Adrenal gland (tissue), 12 donors: ENCODE measurements around the gene CCDC57. TPM values are rescaled to one million over a fixed set of nuclear protein-coding genes. Genes with fewer than 3 reads are reported as not detected.

Experiments used
- DNase-seq, 7 donors: peaks; one replicate each; pipeline ENCODE4 v3.0.0-alpha.2; 2019 to 2020
- H3K27ac ChIP-seq, 5 donors: fragments of 200-600 bp; sonication (generic) in 4 of 5; 1 replicate in 3 of 5; 2 replicates in 2 of 5; pipeline versions ENCODE4 v1.5.1 to v1.8.0; 2016 to 2020; ENCODE audit warnings: mild to moderate bottlenecking in 1 of 5
- H3K27me3 ChIP-seq: fragments of 200-600 bp; 2 replicates; pipeline ENCODE4 v1.8.0; 2021
- H3K36me3 ChIP-seq, 2 donors: fragments of 200-600 bp; replicated peaks in 1 of 2; 1 replicate in 1 of 2; 2 replicates in 1 of 2; pipeline versions ENCODE4 v1.5.1 to v1.8.0; 2018 to 2022
- H3K4me1 ChIP-seq, 2 donors: fragments of 200-600 bp; replicated peaks in 1 of 2; 1 replicate in 1 of 2; 2 replicates in 1 of 2; pipeline versions ENCODE4 v1.5.1 to v1.8.0; 2018 to 2021
- H3K4me3 ChIP-seq, 4 donors: fragments of 200-600 bp; sonication (generic) in 3 of 4; one replicate each; pipeline ENCODE4 v1.5.1; 2016 to 2018
- H3K9me3 ChIP-seq, 3 donors: fragments of 200-600 bp; sonication (generic) in 1 of 3; replicated peaks in 1 of 3; 1 replicate in 2 of 3; 2 replicates in 1 of 3; pipeline versions ENCODE4 v1.5.1 to v1.8.0; 2016 to 2021
- CTCF ChIP-seq, 6 experiments: fragments of 450-650 bp in 4 of 6; fragments of 200-600 bp in 2 of 6; sonication (generic) in 1 of 6; IDR thresholded peaks; 1 replicate in 5 of 6; 2 replicates in 1 of 6; pipeline versions ENCODE4 v1.5.1 to v1.8.0; 2016 to 2021; ENCODE audit warnings: antibody characterized with exemption in 6 of 6, mild to moderate bottlenecking in 2 of 6, moderate library complexity in 1 of 6
- POLR2A ChIP-seq, 2 donors: fragments of 450-650 bp; IDR thresholded peaks; one replicate each; pipeline ENCODE4 v1.6.1; 2017; ENCODE audit warnings: antibody characterized with exemption in 2 of 2, mild to moderate bottlenecking in 2 of 2, moderate library complexity in 1 of 2
- WGBS, 4 donors: extraction: QIAGEN DNeasy Blood & Tissue Kit in 2 of 4; methylation state at CpG; one replicate each; pipeline versions ENCODE4 v1.1.5 to v1.1.7; 2013 to 2017; 5-methylcytosine and 5-hydroxymethylcytosine counted together
- intact Hi-C, 2 donors: fragments of 100-400 bp; cut with DNase I; formaldehyde crosslinking; loops; one replicate each; pipeline versions ENCODE4 v1.14.1 to v1.15.0; 2022 to 2023
- polyA plus RNA-seq, 3 donors: library from polyadenylated mRNA; stranded (reverse); fragments of 200-250 nt in 2 of 3; fragments of 350-450 nt in 1 of 3; fragmentation: Illumina TruSeq in 1 of 3; extraction: RNeasy Lipid Tissue Mini Kit (QIAGEN cat#74804) in 1 of 3; gene quantifications; one replicate each; pipeline ENCODE4 v1.2.3, GENCODE V29; 2013 to 2014
- total RNA-seq, 9 donors: library from RNA; depleted of rRNA in 4 of 9; stranded (reverse); fragments of >200 nt in 4 of 9; fragments of 120-200 nt in 1 of 9; fragmentation: NEBNext Ultra II Directional in 1 of 9; extraction: Animal tissue kit (Norgen Biotek cat#: 25700) in 1 of 9; gene quantifications; one replicate each; pipeline versions ENCODE4 v1.1.0 to v1.2.4, GENCODE V29; 2013 to 2023
- donor health status: healthy with polysubstance abuse.
- donor health status: Bipolar disorder and iron deficiency.
- donor health status: DM: yes; HTN: yes; CAD: no.
- donor health status: DM: no; HTN: no; CAD: no.
- donor health status: DM: no; HTN: no; CAD: no.
- donor health status: DM: yes; HTN: yes; CAD: no.

The CCDC57 gene
- total and polyA plus RNA-seq, 12 donors = 7.1 to 275 (median 28.8) TPM

GRCh38 chr17:82172486-82173160 lies 40.0 kb downstream of the CCDC57 start:
- WGBS, 4 donors = 93 to 96% (median 95%) methylated on average over 17 to 18 of the region's 18 CpGs
- H3K4me1 ChIP-seq = no peaks in the 10 kb centered on the region
- no peaks in the 10 kb centered on the region for H3K27me3 ChIP-seq
- intact Hi-C loops = no loop called here
- no peak for TF ChIP-seq POLR2A (IDR thresholded peaks at IDR 0.05)
- no peak overlapping the region for H3K4me3 ChIP-seq
- H3K27ac ChIP-seq = no peak overlapping the region
- no peak for DNase-seq
- H3K9me3 ChIP-seq = no peaks in the 10 kb centered on the region
- H3K36me3 ChIP-seq = peaks cover 0 to 11% of the 10 kb centered on the region in 2 donors

DNA sequence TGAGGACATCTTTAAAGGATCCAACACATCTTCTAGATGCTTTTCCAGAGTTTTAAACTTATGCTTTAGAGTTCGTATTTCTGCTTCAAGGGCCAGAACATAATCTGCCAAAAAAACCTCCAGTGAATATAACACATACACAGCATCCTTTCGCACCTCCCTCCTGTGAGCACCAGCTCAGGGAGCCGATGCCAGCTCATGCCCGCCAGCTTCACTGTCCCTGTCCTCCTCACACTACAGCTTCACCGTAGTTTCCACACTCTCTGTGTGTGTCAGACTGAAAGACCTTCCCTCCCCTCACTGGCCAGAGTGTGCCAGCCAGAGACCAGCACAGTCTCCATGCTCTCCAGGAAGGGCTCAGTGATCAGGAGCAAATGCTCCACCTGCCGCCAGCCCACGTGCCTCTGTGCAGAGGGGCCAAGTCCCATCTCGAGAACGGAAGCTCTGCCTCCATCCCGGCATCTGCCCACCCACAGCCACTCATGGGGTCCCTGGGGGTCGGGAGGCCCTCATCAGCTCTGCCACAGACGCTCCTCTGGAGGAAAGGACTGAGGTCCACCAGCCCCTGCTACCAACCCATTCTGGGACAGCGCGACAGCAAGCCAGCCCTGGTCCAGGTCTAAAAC lies 40.8 kb downstream of the CCDC57 start:
- no peak overlapping the region for H3K4me3 ChIP-seq
- DNase-seq = no peak
- no peaks in the 10 kb centered on the region for H3K27me3 ChIP-seq
- WGBS, 4 donors = 90 to 94% (median 91%) methylated on average over 13 to 14 of the region's 14 CpGs
- TF ChIP-seq CTCF (IDR thresholded peaks at IDR 0.05) (no peak), POLR2A (IDR thresholded peaks at IDR 0.05) (no peak)
- H3K9me3 ChIP-seq = no peaks in the 10 kb centered on the region
- intact Hi-C loops = no loop called here
- H3K4me1 ChIP-seq = no peaks in the 10 kb centered on the region
- H3K36me3 ChIP-seq = peaks cover 0 to 11% of the 10 kb centered on the region in 2 donors
- H3K27ac ChIP-seq = no peak overlapping the region

DNA sequence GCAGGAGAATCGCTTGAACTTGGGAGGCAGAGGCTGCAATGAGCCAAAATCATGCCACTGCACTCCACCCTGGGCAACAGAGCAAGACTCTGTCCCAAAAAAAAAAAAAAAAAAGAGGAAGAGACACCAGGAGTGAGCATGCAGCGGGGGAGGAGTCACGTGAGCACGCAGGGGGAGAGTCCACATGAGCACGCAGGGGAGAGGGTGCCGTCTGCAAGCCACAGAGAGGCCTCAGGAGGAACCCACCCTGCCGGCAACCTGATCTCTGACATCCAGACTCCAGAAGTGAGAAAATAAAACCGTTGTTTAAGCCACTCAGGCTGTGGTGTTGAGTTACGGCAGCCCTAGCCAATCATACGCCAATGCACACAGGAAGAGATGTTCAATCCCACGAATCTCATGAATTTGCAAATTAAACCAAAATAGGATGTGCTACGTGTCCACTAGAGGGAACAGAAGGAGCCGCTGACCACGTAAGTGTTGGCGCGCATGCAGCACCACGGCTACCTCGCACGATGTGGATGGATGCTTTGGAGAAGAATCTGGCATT lies 42.2 kb downstream of the CCDC57 start:
- TF ChIP-seq POLR2A (IDR thresholded peaks at IDR 0.05) = no peak
- no peak for TF ChIP-seq CTCF (IDR thresholded peaks at IDR 0.05)
- peak in 5 of 7 donors; percentile 36 to 59 (median 41) for DNase-seq
- WGBS, 4 donors = 67 to 76% (median 74%) methylated on average over 19 of the region's 19 CpGs
- Histone ChIP-seq H3K27me3 (no peaks in the 10 kb centered on the region), H3K27ac (peak overlapping the region in 1 of 5 donors; percentile 55), H3K4me3 (no peak overlapping the region), H3K9me3 (no peaks in the 10 kb centered on the region), H3K36me3 (peaks cover 0 to 11% of the 10 kb centered on the region in 2 donors), H3K4me1 (no peaks in the 10 kb centered on the region)
- intact Hi-C loops = no loop called here

DNA sequence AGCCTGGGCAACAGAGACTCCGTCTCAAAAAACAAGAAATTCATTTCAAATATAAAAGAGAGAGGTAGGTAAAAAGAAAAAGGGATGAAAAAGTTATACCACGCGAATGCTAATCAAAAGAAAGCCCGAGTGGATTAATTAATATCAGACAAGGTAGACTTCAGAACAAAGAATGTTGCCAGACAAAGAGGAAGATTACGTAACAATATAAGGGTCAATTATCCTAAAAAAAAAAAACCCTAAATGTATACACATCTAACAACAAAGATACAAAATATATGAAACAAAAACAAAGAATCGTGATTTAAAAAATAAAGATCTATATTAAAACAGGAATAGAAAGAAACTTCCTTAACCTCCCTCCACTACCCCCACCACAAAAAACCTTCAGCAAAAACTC lies 44.1 kb downstream of the CCDC57 start:
- no peak for DNase-seq
- no peaks in the 10 kb centered on the region for H3K4me1 ChIP-seq
- peaks cover 0 to 11% of the 10 kb centered on the region in 2 donors for H3K36me3 ChIP-seq
- intact Hi-C loops = no loop called here
- TF ChIP-seq CTCF (IDR thresholded peaks at IDR 0.05) (no peak), POLR2A (IDR thresholded peaks at IDR 0.05) (no peak)
- H3K9me3 ChIP-seq = no peaks in the 10 kb centered on the region
- no peak overlapping the region for H3K4me3 ChIP-seq
- H3K27ac ChIP-seq = no peak overlapping the region
- WGBS, 4 donors = 92 to 95% (median 93%) methylated on average over 6 of the region's 6 CpGs
- H3K27me3 ChIP-seq = no peaks in the 10 kb centered on the region
